NCI-H2081 treated with DMSO at 0.1 percent for 48 hours (cell line): ENCODE measurements around the gene C3orf80.
"Not testable (repeated sequence)": the region's sequence is repeated elsewhere in the genome, so short reads cannot be mapped to it uniquely, and the experiment has no call there.

Source experiments
- DNase-seq: peaks from one replicate; lab custom pipeline; 2025; lab: John Stamatoyannopoulos, UW

Gene C3orf80

DNA sequence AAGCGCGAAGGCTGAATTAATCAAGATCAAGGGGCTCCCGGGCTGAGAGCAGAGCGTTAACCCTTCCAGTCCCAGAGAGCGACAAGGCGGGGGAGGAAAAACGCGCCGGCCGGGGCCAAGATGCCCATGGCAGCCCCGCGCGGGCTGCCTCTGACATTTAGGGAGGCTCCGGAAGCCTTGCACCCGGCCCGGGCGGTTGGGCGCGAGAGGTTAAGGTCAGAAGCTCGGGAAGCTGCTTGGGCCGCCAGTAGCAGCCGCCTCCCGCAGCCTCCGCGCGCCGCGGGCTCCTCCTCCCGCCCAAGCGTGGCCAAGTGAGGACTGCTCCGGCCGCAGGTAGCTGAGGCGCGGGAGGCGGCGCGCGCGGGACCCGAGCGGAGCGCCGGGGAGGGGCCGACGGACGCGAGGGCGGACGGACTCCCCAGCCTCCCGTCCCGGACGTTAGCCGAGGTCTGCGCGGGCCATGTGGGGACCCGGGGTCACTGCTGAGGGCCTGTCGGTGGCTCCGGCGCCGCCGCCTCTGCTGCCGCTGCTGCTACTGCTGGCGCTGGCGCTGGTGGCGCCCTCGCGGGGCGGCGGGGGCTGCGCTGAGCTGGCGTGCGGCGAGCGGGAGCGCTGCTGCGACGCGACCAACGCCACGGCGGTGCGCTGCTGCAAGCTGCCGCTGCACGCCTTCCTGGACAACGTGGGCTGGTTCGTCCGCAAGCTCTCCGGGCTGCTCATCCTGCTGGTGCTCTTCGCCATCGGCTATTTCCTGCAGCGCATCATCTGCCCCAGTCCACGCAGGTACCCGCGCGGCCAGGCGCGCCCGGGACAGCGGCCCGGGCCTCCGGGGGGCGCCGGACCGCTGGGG, at the start of gene C3orf80:
C3orf80 (plus strand) TSS at position 247 of the 850 bp plus-strand sequence; CDS start at position 461, 214 bp downstream.
- no peak for DNase-seq

GRCh38 chr3:160176923-160177322, 48.3 kb upstream of the C3orf80 start:
- no peak for DNase-seq

DNA sequence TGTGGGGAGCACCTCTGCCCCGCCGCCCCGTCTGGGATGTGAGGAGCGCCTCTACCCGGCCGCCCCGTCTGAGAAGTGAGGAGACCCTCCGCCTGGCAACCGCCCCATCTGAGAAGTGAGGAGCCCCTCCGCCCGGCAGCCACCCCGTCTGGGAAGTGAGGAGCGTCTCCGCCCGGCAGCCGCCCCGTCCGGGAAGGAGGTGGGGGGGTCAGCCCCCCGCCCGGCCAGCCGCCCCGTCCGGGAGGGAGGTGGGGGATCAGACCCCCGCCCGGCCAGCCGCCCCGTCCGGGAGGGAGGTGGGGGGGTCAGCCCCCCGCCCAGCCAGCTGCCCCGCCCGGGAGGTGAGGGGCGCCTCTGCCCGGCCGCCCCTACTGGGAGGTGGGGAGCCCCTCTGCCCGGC, 46.6 kb upstream of the C3orf80 start:
- DNase-seq: not testable (repeated sequence)

DNA sequence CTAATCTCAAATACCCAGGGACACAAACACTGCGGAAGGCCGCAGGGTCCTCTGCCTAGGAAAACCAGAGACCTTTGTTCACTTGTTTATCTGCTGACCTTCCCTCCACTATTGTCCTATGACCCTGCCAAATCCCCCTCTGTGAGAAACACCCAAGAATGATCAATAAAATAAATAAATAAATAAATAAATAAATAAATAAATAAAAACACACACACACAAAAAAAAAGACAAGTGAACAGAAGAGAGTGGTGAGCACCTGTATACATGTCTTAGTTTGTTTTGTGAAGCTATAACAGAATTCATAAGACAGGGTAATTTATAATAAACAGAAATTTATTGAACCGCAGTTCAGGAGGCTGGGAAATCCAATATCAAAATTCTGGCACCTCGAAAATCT, 45.8 kb upstream of the C3orf80 start:
- DNase-seq: not testable (repeated sequence)

GRCh38 chr3:160179906-160180305, 45.3 kb upstream of the C3orf80 start:
- no peak for DNase-seq

DNA sequence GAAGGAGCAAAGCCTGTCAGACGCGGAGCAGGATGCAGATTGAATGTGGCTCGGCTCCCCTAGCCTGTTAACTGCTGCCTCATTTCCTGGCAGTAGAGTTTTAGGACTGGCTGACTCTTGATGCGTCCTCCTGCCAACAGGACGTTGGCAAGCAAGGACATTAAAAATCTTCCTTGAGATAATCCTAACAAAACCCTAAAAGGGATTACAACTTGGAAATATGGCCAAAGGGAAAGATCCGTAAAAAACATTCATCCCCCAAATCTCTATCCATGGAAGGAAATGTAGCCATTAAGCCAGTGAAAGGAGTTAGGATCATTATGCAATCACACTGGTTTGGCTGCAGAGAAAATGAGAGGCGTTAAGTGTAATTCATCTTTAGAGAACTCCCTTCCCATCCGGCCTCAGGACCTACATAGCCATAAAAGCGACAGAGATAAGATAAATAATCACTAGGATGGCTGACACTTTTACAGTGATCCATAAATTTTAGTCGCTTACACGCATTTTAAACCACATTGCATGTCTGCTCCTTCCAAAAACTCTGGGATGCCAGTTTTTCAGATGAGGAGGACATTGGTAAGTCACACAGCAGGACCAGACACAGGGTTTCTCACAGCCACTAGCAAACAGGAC, 44.5 kb upstream of the C3orf80 start:
- DNase-seq: peak; percentile 43

GRCh38 chr3:160183345-160184076, 41.7 kb upstream of the C3orf80 start:
- no peak for DNase-seq

GRCh38 chr3:160184655-160185054, 40.6 kb upstream of the C3orf80 start:
- no peak for DNase-seq

- DNase-seq: no peak
Measured at GRCh38 chr3:160185751-160186150, 39.5 kb upstream of the C3orf80 start.

GRCh38 chr3:160187288-160187687, 37.9 kb upstream of the C3orf80 start:
- no peak for DNase-seq

GRCh38 chr3:160192310-160193029, 32.8 kb upstream of the C3orf80 start:
- DNase-seq: no peak

DNA sequence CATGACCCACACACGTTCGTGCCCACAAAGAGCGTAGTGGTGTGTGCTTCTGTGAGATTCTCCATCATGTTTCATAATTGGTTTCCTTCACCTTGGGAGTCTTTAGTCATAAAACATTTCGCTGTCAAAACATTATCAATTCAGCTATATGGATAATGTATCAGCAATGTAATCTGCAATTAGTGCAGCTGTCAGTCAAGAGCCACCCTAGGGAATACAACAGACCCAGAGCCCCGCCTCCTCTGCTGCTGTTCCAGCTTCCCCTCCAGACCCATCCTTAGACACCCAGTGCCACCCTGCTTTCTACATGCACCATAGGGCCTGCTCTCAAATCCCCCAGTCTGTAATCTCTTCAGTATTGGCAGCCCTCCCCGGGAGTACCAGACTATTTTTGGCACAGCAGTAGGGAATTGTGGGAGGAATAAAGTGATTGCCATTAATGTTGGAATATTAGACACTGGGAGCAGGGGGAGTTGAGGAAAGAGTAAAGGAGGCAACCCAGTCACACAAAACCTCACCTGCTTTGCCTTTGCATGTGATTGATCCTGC, 31.5 kb upstream of the C3orf80 start:
- DNase-seq: no peak

GRCh38 chr3:160194438-160194837, 30.8 kb upstream of the C3orf80 start:
- no peak for DNase-seq

DNA sequence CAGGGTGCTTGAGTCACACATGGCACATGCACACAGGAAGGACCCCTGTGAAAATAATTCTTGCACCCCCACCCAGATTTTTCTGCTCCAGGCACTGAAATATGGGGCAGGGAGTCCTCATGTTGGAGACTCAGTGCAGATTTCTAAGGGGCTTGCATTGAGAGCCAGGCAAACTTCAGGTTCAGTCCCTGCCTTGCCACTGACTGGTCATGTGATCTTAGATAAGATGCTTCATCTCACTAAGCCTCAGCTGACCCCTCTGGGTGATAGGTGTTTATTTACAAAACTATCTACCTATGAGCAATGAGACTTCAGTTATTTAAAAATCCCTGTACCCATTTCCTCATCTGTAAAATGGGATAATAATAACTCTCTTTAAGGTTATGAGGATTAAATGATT, 30.1 kb upstream of the C3orf80 start:
- no peak for DNase-seq

- DNase-seq: no peak
Measured at GRCh38 chr3:160196511-160197104, 28.6 kb upstream of the C3orf80 start.

GRCh38 chr3:160199108-160199507, 26.1 kb upstream of the C3orf80 start:
- no peak for DNase-seq

GRCh38 chr3:160200353-160200752, 24.9 kb upstream of the C3orf80 start:
- peak; percentile 98 for DNase-seq

DNA sequence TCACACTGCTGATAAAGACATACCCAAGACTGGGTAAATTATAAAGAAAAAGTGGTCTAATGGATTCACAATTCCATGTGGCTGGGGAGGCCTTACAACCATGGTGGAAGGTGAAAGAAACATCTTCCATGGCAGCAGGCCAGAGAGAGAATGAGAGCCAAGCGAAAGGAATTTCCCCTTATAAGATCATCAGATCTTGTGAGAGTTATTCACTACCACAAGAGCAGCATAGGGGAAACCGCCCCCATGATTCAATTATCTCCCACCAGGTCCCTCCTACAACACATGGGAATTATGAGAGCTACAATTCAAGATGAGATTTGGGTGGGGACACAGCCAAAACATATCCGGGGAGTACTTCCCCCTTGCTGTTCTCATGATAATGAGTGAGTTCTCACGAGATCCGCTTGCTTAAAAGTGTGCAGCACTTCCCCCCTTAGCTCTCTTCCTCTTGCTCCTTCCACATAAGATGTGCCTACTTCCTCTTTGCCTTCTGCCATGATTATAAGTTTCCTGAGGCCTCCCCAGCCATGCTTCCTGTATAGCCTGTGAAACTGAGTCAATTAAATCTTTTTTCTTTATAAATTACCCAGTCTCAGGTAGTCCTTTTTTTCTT, 20.7 kb upstream of the C3orf80 start:
- DNase-seq: not testable (repeated sequence)

DNA sequence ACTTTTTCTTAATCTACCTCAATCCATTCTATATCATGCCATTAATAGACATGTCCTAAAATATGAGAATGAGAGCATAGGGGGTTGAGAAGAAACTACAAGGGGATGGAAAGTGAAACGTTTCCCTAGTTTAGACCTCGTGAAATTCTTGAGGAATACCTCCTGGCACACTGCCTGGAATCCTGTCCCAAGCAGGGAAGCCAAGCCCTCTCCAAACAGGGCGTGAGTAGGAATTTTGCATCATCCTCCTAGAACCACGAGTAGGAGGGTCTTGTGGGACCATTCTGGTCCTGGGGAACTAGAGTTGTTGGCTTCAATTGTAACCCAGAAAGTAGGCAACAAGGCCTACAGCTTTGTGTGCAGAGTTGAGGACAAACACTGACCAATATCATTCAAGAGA, 19.6 kb upstream of the C3orf80 start:
- no peak for DNase-seq

- DNase-seq: no peak
Measured at GRCh38 chr3:160210341-160210740, 14.9 kb upstream of the C3orf80 start.

GRCh38 chr3:160210799-160211221, 14.4 kb upstream of the C3orf80 start:
- DNase-seq: no peak
